H9 (cell line): ENCODE results near the gene DIAPH3. TPM values are rescaled to one million over a fixed set of nuclear protein-coding genes. Genes with fewer than 3 reads are reported as not detected.

Experiments
- DNase-seq: peaks from one replicate; pipeline ENCODE4 v3.0.0-alpha.2; 2017
- H2AFZ ChIP-seq: one replicate; pipeline ENCODE4 v1.6.1; 2013; ENCODE audit warnings: mild to moderate bottlenecking, low read length, control low read depth, moderate library complexity
- H2AK5ac ChIP-seq: 2 replicates; pipeline ENCODE4 v1.6.1; 2013; ENCODE audit warnings: low read length, control low read depth, mixed read lengths; ENCODE audit not compliant: insufficient read length
- H2BK120ac ChIP-seq: one replicate; pipeline ENCODE4 v1.6.1; 2013; ENCODE audit warnings: low read depth, mild to moderate bottlenecking, low read length, control low read depth, inconsistent platforms; ENCODE audit not compliant: poor library complexity, severe bottlenecking
- H2BK12ac ChIP-seq: 2 replicates; pipeline ENCODE4 v1.6.1; 2013; ENCODE audit warnings: low read length, control low read depth, mixed read lengths, low read depth; ENCODE audit not compliant: insufficient read length
- H2BK15ac ChIP-seq: 2 replicates; pipeline ENCODE4 v1.6.1; 2013; ENCODE audit warnings: low read depth, low read length, control low read depth
- H2BK20ac ChIP-seq: one replicate; pipeline ENCODE4 v1.6.1; 2013; ENCODE audit warnings: low read depth, mild to moderate bottlenecking, low read length, control low read depth, inconsistent platforms; ENCODE audit not compliant: poor library complexity, severe bottlenecking
- H2BK5ac ChIP-seq: 2 replicates; pipeline ENCODE4 v1.6.1; 2013; ENCODE audit warnings: low read length, control low read depth, mixed read lengths; ENCODE audit not compliant: insufficient read length
- H3K14ac ChIP-seq: 2 replicates; pipeline ENCODE4 v1.6.1; 2013; ENCODE audit warnings: low read length, control low read depth; ENCODE audit not compliant: insufficient read depth
- H3K18ac ChIP-seq: 2 replicates; pipeline ENCODE4 v1.6.1; 2013; ENCODE audit warnings: low read depth, mild to moderate bottlenecking, mixed read lengths, low read length, control low read depth; ENCODE audit not compliant: insufficient read length
- H3K23ac ChIP-seq: 2 replicates; pipeline ENCODE4 v1.6.1; 2013; ENCODE audit warnings: low read length, control low read depth, mixed read lengths, low read depth; ENCODE audit not compliant: insufficient read length
- H3K23me2 ChIP-seq: 2 replicates; pipeline ENCODE4 v1.6.1; 2013; ENCODE audit warnings: low read depth, mild to moderate bottlenecking, mixed read lengths, low read length, control low read depth; ENCODE audit not compliant: insufficient read length, poor library complexity, severe bottlenecking
- H3K27ac ChIP-seq: 2 replicates; pipeline ENCODE4 v1.5.1; 2013; ENCODE audit warnings: low read length, control low read depth, mixed read lengths, low read depth; ENCODE audit not compliant: insufficient read length
- H3K27me3 ChIP-seq: 2 replicates; pipeline ENCODE4 v1.6.1; 2013; ENCODE audit warnings: low read length, control low read depth, inconsistent platforms; ENCODE audit not compliant: insufficient read depth
- H3K4ac ChIP-seq: 2 replicates; pipeline ENCODE4 v1.6.1; 2013; ENCODE audit warnings: low read depth, mild to moderate bottlenecking, control low read depth, inconsistent platforms, low read length, moderate library complexity
- H3K4me1 ChIP-seq: 2 replicates; pipeline ENCODE4 v1.6.1; 2013; ENCODE audit warnings: low read length, control low read depth, inconsistent platforms; ENCODE audit not compliant: insufficient read depth
- H3K4me2 ChIP-seq: 2 replicates; pipeline ENCODE4 v1.6.1; 2013; ENCODE audit warnings: low read length, control low read depth, mixed read lengths; ENCODE audit not compliant: insufficient read length, insufficient read depth
- H3K56ac ChIP-seq: 2 replicates; pipeline ENCODE4 v1.6.1; 2013; ENCODE audit warnings: low read depth, mild to moderate bottlenecking, mixed read lengths, low read length, control low read depth; ENCODE audit not compliant: insufficient read length
- H3K79me1 ChIP-seq: 2 replicates; pipeline ENCODE4 v1.6.1; 2013; ENCODE audit warnings: low read depth, mild to moderate bottlenecking, moderate library complexity, low read length, control low read depth, inconsistent platforms; ENCODE audit not compliant: insufficient read depth, poor library complexity, severe bottlenecking
- H3K79me2 ChIP-seq: 2 replicates; pipeline ENCODE4 v1.6.1; 2013; ENCODE audit warnings: low read length, control low read depth, inconsistent platforms; ENCODE audit not compliant: insufficient read depth
- H3K9ac ChIP-seq: 2 replicates; pipeline ENCODE4 v1.6.1; 2013; ENCODE audit warnings: low read length, control low read depth, mixed read lengths; ENCODE audit not compliant: insufficient read length; ENCODE audit errors: extremely low read depth
- H3K9me3 ChIP-seq: one replicate; pipeline ENCODE4 v1.6.1; 2013; ENCODE audit warnings: low read depth, low read length, inconsistent platforms; ENCODE audit not compliant: control insufficient read depth
- H3T11ph ChIP-seq: one replicate; pipeline ENCODE4 v1.6.1; 2013; ENCODE audit warnings: mild to moderate bottlenecking, low read length, control low read depth, inconsistent platforms
- H4K20me1 ChIP-seq: one replicate; pipeline ENCODE4 v1.6.1; 2013; ENCODE audit not compliant: control insufficient read depth, insufficient read length, insufficient read depth
- H4K5ac ChIP-seq: 2 replicates; pipeline ENCODE4 v1.6.1; 2013; ENCODE audit warnings: low read depth, mild to moderate bottlenecking, mixed read lengths, low read length, control low read depth; ENCODE audit not compliant: insufficient read length
- H4K8ac ChIP-seq: replicated peaks from 2 replicates; pipeline ENCODE4 v1.6.1; 2013; ENCODE audit warnings: low read length, control low read depth, mixed read lengths, low read depth; ENCODE audit not compliant: insufficient read length
- H4K91ac ChIP-seq: 2 replicates; pipeline ENCODE4 v1.6.1; 2013; ENCODE audit warnings: low read depth, mild to moderate bottlenecking, moderate library complexity, mixed read lengths, low read length, control low read depth; ENCODE audit not compliant: insufficient read length
- H3K27ac Mint-ChIP-seq, 3 experiments: 2 replicates in 2 of 3; 3 replicates in 1 of 3; pipeline ENCODE4 v1.8.0; 2020 to 2021; ENCODE audit warnings: mixed read lengths in 3 of 3, mild to moderate bottlenecking in 1 of 3, moderate library complexity in 1 of 3
- H3K27me3 Mint-ChIP-seq: 2 replicates; pipeline ENCODE4 v1.8.0; 2021; ENCODE audit warnings: low read depth, mild to moderate bottlenecking, moderate library complexity, mixed read lengths
- H3K36me3 Mint-ChIP-seq, 3 experiments: 2 replicates in 2 of 3; 3 replicates in 1 of 3; pipeline ENCODE4 v1.8.0; 2020 to 2021; ENCODE audit warnings: low read depth in 3 of 3, mixed read lengths in 3 of 3; ENCODE audit not compliant: insufficient read depth in 1 of 3
- H3K4me1 Mint-ChIP-seq, 2 experiments: 2 replicates each; pipeline ENCODE4 v1.8.0; 2020; ENCODE audit warnings: mixed read lengths in 2 of 2
- H3K4me3 Mint-ChIP-seq, 2 experiments: 2 replicates in 1 of 2; 3 replicates in 1 of 2; pipeline ENCODE4 v1.8.0; 2020 to 2021; ENCODE audit warnings: mild to moderate bottlenecking in 2 of 2, mixed read lengths in 2 of 2, moderate library complexity in 1 of 2
- H3K9me3 Mint-ChIP-seq, 2 experiments: 2 replicates in 1 of 2; 3 replicates in 1 of 2; pipeline ENCODE4 v1.8.0; 2020; ENCODE audit warnings: mild to moderate bottlenecking in 2 of 2, mixed read lengths in 2 of 2, moderate library complexity in 1 of 2
- WGBS: extraction: QIAGEN DNeasy Blood & Tissue Kit; methylation state at CpG from one replicate; pipeline ENCODE4 v1.1.7; 2013; ENCODE audit warnings: missing lambda C conversion rate, low lambda C conversion rate, mixed read lengths; ENCODE audit not compliant: insufficient read length; ENCODE audit errors: extremely low coverage; 5-methylcytosine and 5-hydroxymethylcytosine counted together
- total RNA-seq: library from RNA; stranded (reverse); gene quantifications from 2 replicates; pipeline ENCODE4 v1.2.1, GENCODE V29; 2021
- TF ChIP-seq, protein P1 (sequence below): fragments of 200-600 bp; sonication (generic); conservative IDR thresholded peaks from 3 replicates; pipeline ENCODE4 v1.8.0; 2021; ENCODE audit warnings: antibody characterized with exemption, mild to moderate bottlenecking

Gene DIAPH3
- total RNA-seq, 1 experiment from 2014 or later, result 23.1 TPM

DNA sequence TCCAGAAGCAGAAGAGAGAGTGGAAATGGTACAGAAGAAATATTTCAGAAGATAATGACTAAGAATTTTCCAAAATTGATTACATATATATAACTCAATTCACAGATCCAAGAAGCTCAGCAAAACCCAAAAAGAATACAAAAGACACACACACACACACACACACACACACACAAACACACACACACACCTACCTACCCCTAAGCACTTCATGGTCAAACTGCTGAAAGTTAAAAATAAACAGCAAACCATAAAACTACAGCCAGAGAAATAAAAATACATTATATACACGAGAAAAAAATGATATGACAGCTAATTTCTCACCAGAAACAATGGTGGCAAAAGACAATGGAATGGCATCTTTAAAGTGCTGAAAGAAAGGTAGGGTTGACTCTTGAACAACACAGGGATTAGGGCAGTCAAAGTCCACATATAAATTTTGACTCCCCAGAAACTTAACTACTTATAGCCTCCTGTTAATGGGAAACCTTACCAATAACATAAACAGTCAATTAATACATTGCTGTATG, 49.2 kb downstream of the DIAPH3 start:
- H3K4me1 Mint-ChIP-seq, result no peaks in the 10 kb centered on the region

More for the DNA sequence above, 49.2 kb downstream of the DIAPH3 start:
- H4K91ac ChIP-seq, result no peak overlapping the region
- H4K8ac ChIP-seq, result no peak overlapping the region
- TF ChIP-seq, protein P1, sequence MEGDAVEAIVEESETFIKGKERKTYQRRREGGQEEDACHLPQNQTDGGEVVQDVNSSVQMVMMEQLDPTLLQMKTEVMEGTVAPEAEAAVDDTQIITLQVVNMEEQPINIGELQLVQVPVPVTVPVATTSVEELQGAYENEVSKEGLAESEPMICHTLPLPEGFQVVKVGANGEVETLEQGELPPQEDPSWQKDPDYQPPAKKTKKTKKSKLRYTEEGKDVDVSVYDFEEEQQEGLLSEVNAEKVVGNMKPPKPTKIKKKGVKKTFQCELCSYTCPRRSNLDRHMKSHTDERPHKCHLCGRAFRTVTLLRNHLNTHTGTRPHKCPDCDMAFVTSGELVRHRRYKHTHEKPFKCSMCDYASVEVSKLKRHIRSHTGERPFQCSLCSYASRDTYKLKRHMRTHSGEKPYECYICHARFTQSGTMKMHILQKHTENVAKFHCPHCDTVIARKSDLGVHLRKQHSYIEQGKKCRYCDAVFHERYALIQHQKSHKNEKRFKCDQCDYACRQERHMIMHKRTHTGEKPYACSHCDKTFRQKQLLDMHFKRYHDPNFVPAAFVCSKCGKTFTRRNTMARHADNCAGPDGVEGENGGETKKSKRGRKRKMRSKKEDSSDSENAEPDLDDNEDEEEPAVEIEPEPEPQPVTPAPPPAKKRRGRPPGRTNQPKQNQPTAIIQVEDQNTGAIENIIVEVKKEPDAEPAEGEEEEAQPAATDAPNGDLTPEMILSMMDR, result no peak
- no peak for DNase-seq
- peaks cover 27 to 38% (median 31%) of the 10 kb centered on the region in 3 experiments for H3K36me3 Mint-ChIP-seq
- H3K9ac ChIP-seq, result no peak overlapping the region
- H3K4me1 ChIP-seq, result no peaks in the 10 kb centered on the region
- H3K79me1 ChIP-seq, result peaks cover 3% of the 10 kb centered on the region
- no peak overlapping the region for H3K18ac ChIP-seq
- H3K27ac ChIP-seq, result no peak overlapping the region
- no peaks in the 10 kb centered on the region for H3K27me3 Mint-ChIP-seq
- no peak overlapping the region for H2BK120ac ChIP-seq
- no peaks in the 10 kb centered on the region for H3K27me3 ChIP-seq
- H4K5ac ChIP-seq, result no peak overlapping the region
- H2BK20ac ChIP-seq, result no peak overlapping the region
- no peaks in the 10 kb centered on the region for H4K20me1 ChIP-seq
- no peak overlapping the region for H3K4me2 ChIP-seq
- no CpG with 5 or more reads among the region's 1 CpG for WGBS
- H3K9me3 ChIP-seq, result no peaks in the 10 kb centered on the region
- no peak overlapping the region for H3K4me3 Mint-ChIP-seq
- H3K79me2 ChIP-seq, result no peaks in the 10 kb centered on the region
- H2AFZ ChIP-seq, result no peak overlapping the region
- H2BK15ac ChIP-seq, result no peak overlapping the region
- no peak overlapping the region for H3K56ac ChIP-seq
- no peak overlapping the region for H3K4ac ChIP-seq
- H3T11ph ChIP-seq, result no peak overlapping the region
- peaks cover 8 to 16% of the 10 kb centered on the region in 2 experiments for H3K9me3 Mint-ChIP-seq
- no peak overlapping the region for H3K14ac ChIP-seq
- H2BK5ac ChIP-seq, result no peak overlapping the region
- no peak overlapping the region for H2BK12ac ChIP-seq
- no peak overlapping the region for H3K27ac Mint-ChIP-seq
- no peak overlapping the region for H2AK5ac ChIP-seq
- H3K23ac ChIP-seq, result no peak overlapping the region
- H3K23me2 ChIP-seq, result no peaks in the 10 kb centered on the region
